HepG2 (cell line): ENCODE results near the gene MINDY2. TPM values are rescaled to one million over a fixed set of nuclear protein-coding genes. Genes with fewer than 3 reads are reported as not detected.
A peak's percentile ranks its signal among the peaks of the same experiment; 100 is the strongest.

Experiments used
- BORCS8-MEF2B ChIP-seq: sonication (generic); formaldehyde crosslinking; IDR thresholded peaks from 2 replicates; pipeline ENCODE4 v1.8.0; 2022; ENCODE audit warnings: mild to moderate bottlenecking, missing genetic modification reagents
- CHCHD3 ChIP-seq: sonication (generic); formaldehyde crosslinking; IDR thresholded peaks from 2 replicates; pipeline ENCODE4 v1.8.0; 2022; ENCODE audit warnings: mild to moderate bottlenecking, missing genetic modification reagents, moderate library complexity
- FOXK2 ChIP-seq: fragments of 450-650 bp; IDR thresholded peaks from 2 replicates; pipeline ENCODE4 v1.6.1; 2016
- GATA4 ChIP-seq: sonication (generic); IDR thresholded peaks from 2 replicates; pipeline ENCODE4 v1.6.1; 2016; ENCODE audit warnings: antibody characterized with exemption, low read depth, borderline replicate concordance
- HIC2 ChIP-seq: sonication (generic); formaldehyde crosslinking; IDR thresholded peaks from 2 replicates; pipeline ENCODE4 v1.9.0; 2022; ENCODE audit warnings: low read depth, missing genetic modification reagents
- HOXA7 ChIP-seq: sonication (generic); formaldehyde crosslinking; IDR thresholded peaks from 2 replicates; pipeline ENCODE4 v1.8.1; 2022; ENCODE audit warnings: mild to moderate bottlenecking, missing genetic modification reagents, moderate library complexity
- IRF2 ChIP-seq: IDR thresholded peaks from 2 replicates; pipeline ENCODE4 v1.6.1; 2018; ENCODE audit warnings: missing genetic modification reagents, missing compliant biosample characterization
- KLF6 ChIP-seq: IDR thresholded peaks from 2 replicates; pipeline ENCODE4 v1.8.0; 2016; ENCODE audit warnings: missing biosample characterization, missing genetic modification reagents
- MEF2D ChIP-seq: sonication (generic); formaldehyde crosslinking; IDR thresholded peaks from 2 replicates; pipeline ENCODE4 v1.5.1; 2020; ENCODE audit warnings: mild to moderate bottlenecking, missing genetic modification reagents
- MXD4 ChIP-seq: IDR thresholded peaks from 2 replicates; pipeline ENCODE4 v1.6.1; 2016; ENCODE audit warnings: mild to moderate bottlenecking, missing biosample characterization, missing genetic modification reagents
- PHF20 ChIP-seq: sonication (generic); formaldehyde crosslinking; IDR thresholded peaks from 2 replicates; pipeline ENCODE4 v1.5.0; 2020; ENCODE audit warnings: mild to moderate bottlenecking, missing genetic modification reagents
- POLR2A ChIP-seq, 2 experiments: IDR thresholded peaks; 2 replicates each; pipeline ENCODE4 v1.6.1; 2011; ENCODE audit warnings: low read depth in 2 of 2, low read length in 2 of 2, mild to moderate bottlenecking in 1 of 2, moderate library complexity in 1 of 2; ENCODE audit not compliant: insufficient read depth in 1 of 2
- SMARCE1 ChIP-seq: fragments of 450-650 bp; IDR thresholded peaks from 2 replicates; pipeline ENCODE4 v1.6.1; 2017; ENCODE audit warnings: borderline replicate concordance
- SP4 ChIP-seq: sonication (generic); formaldehyde crosslinking; IDR thresholded peaks from 2 replicates; pipeline ENCODE4 v1.8.1; 2023; ENCODE audit warnings: mild to moderate bottlenecking, missing genetic modification reagents
- TEAD3 ChIP-seq: optimal IDR thresholded peaks from 2 replicates; pipeline ENCODE3; 2016; ENCODE audit warnings: borderline replicate concordance
- ZBTB25 ChIP-seq: IDR thresholded peaks from 2 replicates; pipeline ENCODE4 v1.6.1; 2018; ENCODE audit warnings: missing genetic modification reagents
- ZIK1 ChIP-seq: sonication (generic); formaldehyde crosslinking; IDR thresholded peaks from 2 replicates; pipeline ENCODE4 v1.5.0; 2020; ENCODE audit warnings: mild to moderate bottlenecking, low read depth, missing genetic modification reagents, borderline replicate concordance
- ZNF3 ChIP-seq: IDR thresholded peaks from 2 replicates; pipeline ENCODE4 v1.7.0; 2017; ENCODE audit warnings: inconsistent platforms
- ZNF44 ChIP-seq: sonication (generic); formaldehyde crosslinking; IDR thresholded peaks from 2 replicates; pipeline ENCODE4 v1.5.1; 2020; ENCODE audit warnings: mild to moderate bottlenecking, missing genetic modification reagents
- ZNF501 ChIP-seq: sonication (generic); formaldehyde crosslinking; IDR thresholded peaks from 2 replicates; pipeline ENCODE4 v1.5.1; 2020; ENCODE audit warnings: mild to moderate bottlenecking, moderate library complexity, missing genetic modification reagents
- ZNF691 ChIP-seq: sonication (generic); formaldehyde crosslinking; IDR thresholded peaks from 2 replicates; pipeline ENCODE4 v1.4.0; 2020; ENCODE audit warnings: missing genetic modification reagents, low read depth, mild to moderate bottlenecking, borderline replicate concordance
- ZNF737 ChIP-seq: sonication (generic); formaldehyde crosslinking; IDR thresholded peaks from 2 replicates; pipeline ENCODE4 v1.5.0; 2020; ENCODE audit warnings: missing genetic modification reagents, mild to moderate bottlenecking, borderline replicate concordance
- ZNF788 ChIP-seq: sonication (generic); formaldehyde crosslinking; IDR thresholded peaks from 2 replicates; pipeline ENCODE4 v1.5.0; 2020; ENCODE audit warnings: mild to moderate bottlenecking, missing genetic modification reagents, borderline replicate concordance
- ZNF800 ChIP-seq: sonication (generic); formaldehyde crosslinking; IDR thresholded peaks from 2 replicates; pipeline ENCODE4 v1.4.0; 2020; ENCODE audit warnings: missing genetic modification reagents
- ZSCAN21 ChIP-seq: sonication (generic); formaldehyde crosslinking; IDR thresholded peaks from 2 replicates; pipeline ENCODE4 v1.8.0; 2022; ENCODE audit warnings: mild to moderate bottlenecking, missing genetic modification reagents, moderate library complexity, borderline replicate concordance
- polyA plus RNA-seq, 8 experiments: library from polyadenylated mRNA; depleted of rRNA in 3 of 8; stranded (reverse) in 7 of 8; unstranded in 1 of 8; fragments of >200 nt; fragmentation: Illumina TruSeq in 4 of 8; extraction: Trizol in 4 of 8; gene quantifications; 2 replicates each; pipeline versions ENCODE4 v1.2.1 to v1.2.3, GENCODE V29; 2011 to 2016; ENCODE audit warnings: low read depth in 4 of 8, missing spikeins in 1 of 8, mixed read lengths in 1 of 8; ENCODE audit not compliant: insufficient read depth in 1 of 8
- total RNA-seq, 5 experiments: library from RNA; depleted of rRNA; stranded (reverse); fragments of >200 nt; fragmentation: Illumina TruSeq; extraction: Trizol; gene quantifications; 2 replicates each; pipeline ENCODE4 v1.2.3, GENCODE V29; 2016; ENCODE audit warnings: low read depth in 1 of 5

MINDY2 gene
- total and polyA plus RNA-seq, 2 of the 13 experiments (the other 11 are each of a cell fraction or from before 2014, with no cell fraction given): 7.2 to 12.6 TPM

GRCh38 chr15:58770857-58771620 is at the start of gene MINDY2 (continued):
- TF ChIP-seq ZBTB25 (CRISPR knock-in tag): 0 out of 2 replicates have a peak, but pooled peaks have one; percentile 33
- no peak for TF ChIP-seq HOXA7 (CRISPR knock-in tag)
- peak; percentile 36; the same call in 1 of the 2 replicates for TF ChIP-seq ZNF44 (CRISPR knock-in tag)
- no peak for TF ChIP-seq SMARCE1
- TF ChIP-seq TEAD3: peak; percentile 1
- peak; percentile 92 for TF ChIP-seq MXD4
- peak; percentile 42; the same call in 1 of the 2 replicates for TF ChIP-seq SP4 (CRISPR knock-in tag)
- peak; percentile 45; the same call in 1 of the 2 replicates for TF ChIP-seq BORCS8-MEF2B (CRISPR knock-in tag)
- peak; percentile 62; the same call in 1 of the 2 replicates for TF ChIP-seq ZNF800 (CRISPR knock-in tag)
- TF ChIP-seq IRF2: peak; percentile 75; the same call in 1 of the 2 replicates
- TF ChIP-seq MEF2D: no peak
- no peak for TF ChIP-seq ZNF3
- peak; percentile 53; the same call in 1 of the 2 replicates for TF ChIP-seq KLF6 (CRISPR knock-in tag)
- peak; percentile 81 to 83; a peak in 3 of 4 replicates for TF ChIP-seq POLR2A (IDR thresholded peaks at IDR 0.05; ENCODE audit: insufficient read depth in 1 of 2, low read depth in 2 of 2, low read length in 2 of 2)
- peak; percentile 26 for TF ChIP-seq ZIK1
- TF ChIP-seq ZNF691 (CRISPR knock-in tag): peak; percentile 77; the same call in 1 of the 2 replicates
- 0 out of 2 replicates have a peak, but pooled peaks have one; percentile 26 for TF ChIP-seq PHF20
- TF ChIP-seq ZSCAN21 (CRISPR knock-in tag): peak; percentile 57; the same call in 1 of the 2 replicates
- peak; percentile 65 for TF ChIP-seq FOXK2
- TF ChIP-seq ZNF788 (CRISPR knock-in tag): peak; percentile 90; the same call in 1 of the 2 replicates
- TF ChIP-seq CHCHD3 (CRISPR knock-in tag): no peak
- TF ChIP-seq HIC2 (CRISPR knock-in tag): 0 out of 2 replicates have a peak, but pooled peaks have one; percentile 22
- peak; percentile 91 for TF ChIP-seq ZNF501
- no peak for TF ChIP-seq ZNF737 (CRISPR knock-in tag)
- no peak for TF ChIP-seq GATA4
